IMR-90 (cell line): ENCODE measurements around the gene STK33. TPM values are rescaled to one million over a fixed set of nuclear protein-coding genes. Genes with fewer than 3 reads are reported as not detected.

Experiments used
- ATAC-seq: fragments of 200-7000 bp; cut with Tn5 transposase; 2 replicates; pipeline ENCODE4 v1.9.1; 2020; ENCODE audit warnings: low read depth, mild to moderate bottlenecking, moderate library complexity
- BruUV-seq: library from RNA; stranded (reverse); fragments of 400-500 nt; replicated peaks from 2 replicates; lab custom pipeline; 2021; lab: Mats Ljungman, UMichigan
- CTCF ChIA-PET: fragments of 300-600 bp; formaldehyde crosslinking; extraction: SDS; loops from one replicate; lab custom pipeline; 2021; ENCODE audit warnings: antibody characterized with exemption; lab: Yijun Ruan, JAX
- POLR2A ChIA-PET: fragments of 300-600 bp; sonication (Branson Sonifier 250); formaldehyde crosslinking; loops from one replicate; lab custom pipeline; 2022; ENCODE audit warnings: antibody characterized with exemption; ENCODE audit not compliant: unreplicated experiment; lab: Charles Lee
- DNase-seq: peaks from one replicate; pipeline ENCODE4 v3.0.0; 2013
- H2AFZ ChIP-seq: replicated peaks from 2 replicates; pipeline ENCODE3; 2013; ENCODE audit warnings: low read length, mild to moderate bottlenecking; ENCODE audit not compliant: poor library complexity
- H2AK5ac ChIP-seq: 2 replicates; pipeline ENCODE4 v1.6.1; 2013; ENCODE audit warnings: low read depth, low read length, inconsistent platforms
- H2AK9ac ChIP-seq: replicated peaks from 2 replicates; pipeline ENCODE3; 2013; ENCODE audit warnings: mild to moderate bottlenecking, low read depth, low read length, moderate library complexity; ENCODE audit not compliant: poor library complexity
- H2BK120ac ChIP-seq: 2 replicates; pipeline ENCODE4 v1.6.1; 2013; ENCODE audit warnings: low read depth, low read length, inconsistent platforms
- H2BK15ac ChIP-seq: 3 replicates; pipeline ENCODE4 v1.6.1; 2013; ENCODE audit warnings: low read depth, low read length, inconsistent platforms
- H2BK20ac ChIP-seq: 2 replicates; pipeline ENCODE4 v1.6.1; 2013; ENCODE audit warnings: low read depth, mild to moderate bottlenecking, inconsistent platforms, low read length, moderate library complexity
- H2BK5ac ChIP-seq: 2 replicates; pipeline ENCODE4 v1.6.1; 2013; ENCODE audit warnings: mild to moderate bottlenecking, low read depth, low read length, inconsistent platforms; ENCODE audit not compliant: poor library complexity, severe bottlenecking
- H3K14ac ChIP-seq: replicated peaks from 2 replicates; pipeline ENCODE4 v1.6.1; 2013; ENCODE audit warnings: low read depth, low read length, inconsistent platforms
- H3K18ac ChIP-seq: 2 replicates; pipeline ENCODE4 v1.6.1; 2013; ENCODE audit warnings: low read depth, low read length, control low read depth
- H3K23ac ChIP-seq: 2 replicates; pipeline ENCODE4 v1.6.1; 2013; ENCODE audit warnings: low read depth, low read length, inconsistent platforms
- H3K27ac ChIP-seq: 2 replicates; pipeline ENCODE4 v1.5.1; 2013; ENCODE audit warnings: mild to moderate bottlenecking, control low read depth, low read length; ENCODE audit not compliant: insufficient read depth
- H3K27me3 ChIP-seq: 2 replicates; pipeline ENCODE4 v1.6.1; 2013; ENCODE audit warnings: low read length; ENCODE audit not compliant: control insufficient read depth, insufficient read depth
- H3K36me3 ChIP-seq: 2 replicates; pipeline ENCODE4 v1.6.1; 2013; ENCODE audit warnings: low read length, mixed read lengths; ENCODE audit not compliant: control insufficient read depth, insufficient read depth
- H3K4ac ChIP-seq: 2 replicates; pipeline ENCODE4 v1.6.1; 2013; ENCODE audit warnings: low read depth, low read length, inconsistent platforms
- H3K4me1 ChIP-seq: 2 replicates; pipeline ENCODE4 v1.6.1; 2013; ENCODE audit warnings: low read length, mixed read lengths; ENCODE audit not compliant: control insufficient read depth, insufficient read depth
- H3K4me2 ChIP-seq: 2 replicates; pipeline ENCODE4 v1.6.1; 2013; ENCODE audit warnings: low read depth, mild to moderate bottlenecking, control low read depth, low read length, moderate library complexity
- H3K4me3 ChIP-seq: 2 replicates; pipeline ENCODE4 v1.5.1; 2013; ENCODE audit warnings: low read depth, mild to moderate bottlenecking, control low read depth, low read length, moderate library complexity; ENCODE audit not compliant: insufficient read depth
- H3K56ac ChIP-seq: 2 replicates; pipeline ENCODE4 v1.6.1; 2013; ENCODE audit warnings: low read length, inconsistent platforms; ENCODE audit not compliant: insufficient read depth; ENCODE audit errors: extremely low read depth
- H3K79me1 ChIP-seq, 2 experiments: 2 replicates each; pipeline ENCODE4 v1.6.1; 2013; ENCODE audit warnings: low read length in 2 of 2, inconsistent platforms in 1 of 2, low read depth in 1 of 2
- H3K9ac ChIP-seq: 2 replicates; pipeline ENCODE4 v1.6.1; 2013; ENCODE audit warnings: low read depth, low read length, control low read depth
- H3K9me1 ChIP-seq: 2 replicates; pipeline ENCODE4 v1.6.1; 2013; ENCODE audit warnings: low read length, inconsistent platforms; ENCODE audit not compliant: insufficient read depth
- H3K9me3 ChIP-seq: 2 replicates; pipeline ENCODE4 v1.6.1; 2013; ENCODE audit warnings: low read length; ENCODE audit not compliant: control insufficient read depth, insufficient read depth
- H4K20me1 ChIP-seq: 2 replicates; pipeline ENCODE4 v1.6.1; 2013; ENCODE audit warnings: low read length, inconsistent platforms; ENCODE audit not compliant: insufficient read depth
- H4K5ac ChIP-seq: 2 replicates; pipeline ENCODE4 v1.6.1; 2013; ENCODE audit warnings: mild to moderate bottlenecking, low read depth, low read length, control low read depth
- H4K8ac ChIP-seq, 2 experiments: 2 replicates each; pipeline ENCODE4 v1.6.1; 2013; ENCODE audit warnings: low read depth in 2 of 2, low read length in 2 of 2, control low read depth in 1 of 2, inconsistent platforms in 1 of 2
- H4K91ac ChIP-seq: 2 replicates; pipeline ENCODE4 v1.6.1; 2013; ENCODE audit warnings: low read depth, low read length, inconsistent platforms; ENCODE audit not compliant: insufficient read depth
- CHD1 ChIP-seq: IDR thresholded peaks from 2 replicates; pipeline ENCODE4 v1.6.1; 2012; ENCODE audit warnings: low read depth, low read length, improper control_type of control experiment
- ELK1 ChIP-seq: fragments of 150-350 bp; IDR thresholded peaks from 2 replicates; pipeline ENCODE4 v1.6.1; 2016; ENCODE audit warnings: low read depth, mild to moderate bottlenecking, low read length, moderate library complexity, borderline replicate concordance
- MAFK ChIP-seq: IDR thresholded peaks from 2 replicates; pipeline ENCODE4 v1.6.1; 2012; ENCODE audit warnings: low read depth, low read length, improper control_type of control experiment
- MAZ ChIP-seq: IDR thresholded peaks from 2 replicates; pipeline ENCODE4 v1.6.1; 2012; ENCODE audit warnings: low read depth, mild to moderate bottlenecking, low read length, improper control_type of control experiment, moderate library complexity, borderline replicate concordance
- MXI1 ChIP-seq: IDR thresholded peaks from 2 replicates; pipeline ENCODE4 v1.6.1; 2012; ENCODE audit warnings: low read depth, mild to moderate bottlenecking, low read length, moderate library complexity, borderline replicate concordance
- RCOR1 ChIP-seq: IDR thresholded peaks from 2 replicates; pipeline ENCODE4 v1.6.1; 2012; ENCODE audit warnings: mild to moderate bottlenecking, low read length, improper control_type of control experiment; ENCODE audit not compliant: insufficient replicate concordance
- SMC3 ChIP-seq: fragments of 150-350 bp; IDR thresholded peaks from 2 replicates; pipeline ENCODE4 v1.6.1; 2016; ENCODE audit warnings: low read depth, mild to moderate bottlenecking, antibody characterized with exemption, low read length, moderate library complexity
- USF2 ChIP-seq: fragments of 150-350 bp; IDR thresholded peaks from 2 replicates; pipeline ENCODE4 v1.6.1; 2017; ENCODE audit warnings: mild to moderate bottlenecking, antibody characterized with exemption, low read length, low read depth
- WGBS, 2 experiments: methylation state at CpG; one replicate each; pipeline versions ENCODE4 v1.1.5 to v1.1.7; 2013; ENCODE audit warnings: missing lambda C conversion rate in 2 of 2; ENCODE audit not compliant: insufficient read length in 1 of 2; ENCODE audit errors: extremely low coverage in 2 of 2; 5-methylcytosine and 5-hydroxymethylcytosine counted together
- dilution Hi-C: fragments of 300-500 bp; cut with HindIII; formaldehyde crosslinking; loops from one replicate; pipeline ENCODE4 v1.14.3; 2018; ENCODE audit warnings: low sequenced_read_pairs; ENCODE audit not compliant: unreplicated experiment
- in situ Hi-C: fragments of 300-500 bp; cut with MboI; formaldehyde crosslinking; loops from 3 replicates; pipeline ENCODE4 v1.14.3; 2019; ENCODE audit warnings: low sequenced_read_pairs, inconsistent platforms, mixed read lengths
- intact Hi-C: fragments of 100-400 bp; cut with micrococcal nuclease; formaldehyde crosslinking; loops from 2 replicates; pipeline ENCODE4 v1.10.0; 2022
- polyA plus RNA-seq, 3 experiments: library from polyadenylated mRNA; depleted of rRNA; stranded (reverse); fragments of >200 nt; gene quantifications; 2 replicates each; pipeline ENCODE4 v1.2.3, GENCODE V29; 2012; ENCODE audit warnings: low replicate concordance in 1 of 3
- total RNA-seq: library from RNA; depleted of rRNA; stranded (reverse); fragments of >200 nt; gene quantifications from 2 replicates; pipeline ENCODE4 v1.2.3, GENCODE V29; 2012

Gene STK33
- total and polyA plus RNA-seq, 2 of the 4 experiments (the other 2 are of a cell fraction): 2.3 to 2.6 TPM

GRCh38 chr11:8408151-8408941 is 185.7 kb downstream of the STK33 start:
- in situ Hi-C loops (no loop called here), intact Hi-C loops (no loop called here), dilution Hi-C loops (no loop called here)
- Histone ChIP-seq H3K79me1 (no peaks in the 10 kb centered on the region), H3K56ac (no peak overlapping the region), H2BK15ac (no peak overlapping the region), H3K36me3 (no peaks in the 10 kb centered on the region), H3K27ac (no peak overlapping the region), H4K8ac (no peak overlapping the region), H3K4me1 (no peaks in the 10 kb centered on the region), H2AK5ac (no peak overlapping the region), H4K20me1 (no peaks in the 10 kb centered on the region), H3K27me3 (no peaks in the 10 kb centered on the region), H3K23ac (no peak overlapping the region), H3K4me2 (no peak overlapping the region), H3K9me1 (no peaks in the 10 kb centered on the region), H2AK9ac (no peak overlapping the region), H2BK20ac (no peak overlapping the region), H2AFZ (no peak overlapping the region), H4K91ac (no peak overlapping the region), H3K18ac (no peak overlapping the region), H3K14ac (no peak overlapping the region), H3K9me3 (no peaks in the 10 kb centered on the region), H3K4ac (no peak overlapping the region), H2BK5ac (no peak overlapping the region), H2BK120ac (no peak overlapping the region), H3K9ac (no peak overlapping the region), H4K5ac (no peak overlapping the region), H3K4me3 (no peak overlapping the region)
- BruUV-seq: no TSS peak
- DNase-seq (no peak), ATAC-seq (no peak)
- ChIA-PET POLR2A (no interaction called here), CTCF (no interaction called here)
- TF ChIP-seq MAFK: no peak
- no peak for TF ChIP-seq SMC3
- TF ChIP-seq ELK1: no peak
- no peak for TF ChIP-seq USF2
- TF ChIP-seq RCOR1: no peak
- no peak for TF ChIP-seq MAZ
- no peak for TF ChIP-seq MXI1
- no peak for TF ChIP-seq CHD1
- no CpG with 5 or more reads among the region's 3 CpGs for WGBS, 2 experiments
